Stimulated activated CD4-positive, alpha-beta T cell treated with anti-CD3 and anti-CD28 coated beads, Interleukin-12 subunit alpha, Interleukin-12 subunit beta, amount 100 ng/mL, for 48 hours (primary cell): ENCODE measurements around the gene HES4.
"Not testable (repeated sequence)": the region's sequence is repeated elsewhere in the genome, so short reads cannot be mapped to it uniquely, and the experiment has no call there.

Experiments
- DNase-seq, 3 donors: peaks; one replicate each; pipeline ENCODE4 v3.0.0-alpha.2; 2020; ENCODE audit warnings: low read depth in 2 of 3, low spot score in 1 of 3

The HES4 gene

GRCh38 chr1:980602-981395 is 19.1 kb downstream of the HES4 start:
- no peak for DNase-seq

- DNase-seq, result no peak
These were observed 19.7 kb downstream of the HES4 start for GRCh38 chr1:980137-980571.

- DNase-seq, result no peak
These were observed 20.2 kb downstream of the HES4 start for GRCh38 chr1:979744-980072.

DNA sequence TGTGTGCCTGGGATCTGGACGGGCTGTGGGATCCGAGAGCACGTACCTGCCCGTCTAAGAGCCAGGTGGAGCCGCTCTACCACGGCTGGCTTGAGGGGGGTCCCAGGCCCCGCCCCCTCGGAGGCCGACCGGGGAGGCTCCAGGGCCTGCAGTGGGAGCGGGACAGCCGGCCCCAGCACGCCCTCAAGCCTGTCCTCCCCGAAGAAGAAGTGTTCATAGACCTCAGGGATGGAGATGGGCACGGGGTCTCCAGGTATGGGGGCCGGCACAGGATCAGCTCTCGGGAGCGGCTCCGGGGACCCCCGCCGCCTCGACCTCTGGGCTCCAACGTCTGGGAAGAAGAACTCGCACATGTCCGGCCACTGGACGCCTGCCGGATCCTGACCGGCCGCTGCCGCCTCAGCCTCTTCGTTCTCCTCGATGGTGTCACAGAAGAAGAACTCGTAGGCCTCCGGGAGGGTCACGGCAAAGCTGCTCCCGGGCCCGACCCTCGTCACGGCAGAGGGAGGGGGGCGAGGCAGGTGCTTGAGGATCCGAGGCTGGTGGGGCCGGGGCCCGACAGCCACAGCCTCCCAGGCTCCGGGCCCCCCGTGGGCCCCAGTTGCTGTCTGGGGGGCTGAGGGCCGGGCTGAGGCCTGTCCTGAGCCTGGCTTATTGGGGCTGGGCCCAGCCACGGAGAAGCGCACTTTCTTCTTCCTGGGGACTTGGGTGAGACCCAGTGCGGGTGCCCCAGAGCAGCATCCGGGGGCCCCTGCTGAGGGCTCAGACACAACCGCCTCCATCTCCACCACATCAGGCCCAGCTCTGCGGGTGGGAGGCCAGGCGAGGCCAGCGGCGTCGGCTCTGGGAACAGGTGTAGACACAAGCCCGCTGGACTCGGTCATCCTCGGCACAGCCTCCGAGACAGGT is 20.8 kb downstream of the HES4 start:
- no peak for DNase-seq

DNA sequence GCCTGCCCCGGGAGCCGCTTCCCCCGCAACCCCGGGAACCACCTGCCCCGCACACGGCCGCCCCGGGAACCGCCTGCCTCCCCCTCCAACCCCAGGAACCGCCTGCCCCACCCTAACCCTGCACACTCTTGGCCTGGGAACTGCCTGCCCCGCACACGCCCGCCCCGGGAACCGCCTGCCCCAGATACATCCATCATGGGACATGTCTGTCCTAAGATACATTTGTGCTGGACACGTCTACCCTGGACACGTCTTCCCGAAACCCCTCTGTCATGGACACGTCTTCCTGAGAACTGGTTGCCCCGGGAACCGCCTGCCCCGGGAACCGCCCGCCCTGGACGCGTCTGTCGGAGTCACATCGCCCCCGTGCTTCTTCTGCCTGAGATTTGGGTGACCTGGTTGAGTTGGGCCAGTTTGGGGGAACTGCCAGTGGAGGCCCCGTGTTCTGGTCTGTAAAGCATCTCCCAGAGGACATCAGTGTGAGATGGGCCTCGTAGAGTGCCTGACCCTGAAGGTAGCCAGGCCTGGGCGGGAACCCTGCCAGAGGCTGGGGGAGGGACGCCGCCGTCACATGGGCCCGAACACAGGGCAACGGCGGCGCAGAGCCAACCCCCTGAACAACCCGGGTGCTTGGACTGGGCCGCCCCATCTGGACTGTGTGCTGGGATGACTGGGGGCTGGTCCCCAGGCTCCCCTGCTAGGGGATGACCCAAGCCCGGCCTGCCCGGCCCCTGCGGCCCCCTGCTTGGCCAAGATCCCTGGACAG is 21.6 kb downstream of the HES4 start:
- DNase-seq, result no peak

- not testable (repeated sequence) for DNase-seq
These were observed 23.1 kb downstream of the HES4 start for GRCh38 chr1:976791-977190.

- peak in 2 of 3 donors; percentile 48 to 53 for DNase-seq
These were observed 23.8 kb downstream of the HES4 start for GRCh38 chr1:975896-976683.

- DNase-seq, result no peak
These were observed 24.5 kb downstream of the HES4 start for GRCh38 chr1:975365-975764.

- no peak for DNase-seq
These were observed 25.1 kb downstream of the HES4 start for GRCh38 chr1:974687-975328.

DNA sequence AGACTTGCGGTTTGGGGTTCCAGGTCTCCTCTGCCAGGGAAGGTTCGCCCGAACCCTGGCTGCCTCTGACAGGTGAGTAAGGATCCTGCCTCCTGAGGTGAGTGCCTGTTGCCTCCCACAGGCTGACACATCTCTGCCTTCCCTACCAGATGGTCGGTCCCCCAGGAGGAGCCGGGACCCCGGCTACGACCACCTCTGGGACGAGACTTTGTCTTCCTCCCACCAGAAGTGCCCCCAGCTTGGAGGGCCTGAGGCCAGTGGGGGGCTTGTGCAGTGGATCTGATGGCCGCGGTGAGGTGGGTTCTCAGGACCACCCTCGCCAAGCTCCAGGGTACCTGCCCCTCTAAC is 25.6 kb downstream of the HES4 start:
- no peak for DNase-seq

- no peak for DNase-seq
These were observed 26.2 kb downstream of the HES4 start for GRCh38 chr1:973459-974292.

GRCh38 chr1:972726-973458 is 27.0 kb downstream of the HES4 start:
- DNase-seq, result no peak

DNA sequence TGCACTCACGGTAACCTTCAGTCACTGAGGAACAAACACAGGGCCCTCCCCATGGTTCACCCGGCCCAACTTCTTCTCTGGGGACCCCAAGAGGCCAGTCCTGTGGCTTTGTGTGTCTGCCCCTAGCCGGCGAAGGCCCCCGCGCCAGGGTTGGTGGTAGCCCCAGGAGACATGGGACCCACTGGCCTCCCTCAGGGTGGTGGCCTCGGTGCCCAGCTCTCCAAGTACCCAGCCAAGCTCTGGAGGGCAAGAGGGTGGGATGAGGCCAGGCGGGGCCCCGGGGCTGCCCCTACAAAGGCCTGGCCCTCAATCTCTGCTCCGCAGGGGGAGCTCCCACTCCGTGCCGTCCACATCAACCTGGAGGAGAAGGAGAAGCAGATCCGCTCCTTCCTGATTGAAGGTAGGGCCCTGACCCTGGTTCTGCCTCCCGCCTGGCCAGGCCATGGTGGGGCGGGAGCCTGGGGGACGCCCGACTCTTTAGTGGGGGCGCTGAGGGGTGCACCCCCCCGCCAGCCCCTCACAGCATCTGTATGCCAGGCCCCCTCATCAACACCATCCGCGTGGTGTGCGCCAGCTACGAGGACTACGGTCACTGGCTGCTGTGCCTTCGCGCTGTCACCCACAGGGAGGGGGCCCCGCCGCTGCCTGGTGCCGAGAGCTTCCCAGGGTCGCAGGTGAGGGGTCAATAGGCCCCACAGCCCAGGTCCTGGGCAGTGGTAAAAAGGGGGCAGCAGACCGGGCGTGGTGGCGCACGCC is 28.0 kb downstream of the HES4 start:
- DNase-seq, result no peak

GRCh38 chr1:970973-971730 is 28.7 kb downstream of the HES4 start:
- DNase-seq, result no peak

GRCh38 chr1:970242-970972 is 29.5 kb downstream of the HES4 start:
- no peak for DNase-seq

- DNase-seq, result no peak
These were observed 30.5 kb downstream of the HES4 start for GRCh38 chr1:969260-969855.
